GM19463 (cell line): Measurements from ENCODE around the gene CEACAM8.
"Not testable (repeated sequence)": the region's sequence is repeated elsewhere in the genome, so short reads cannot be mapped to it uniquely, and the experiment has no call there.

Experiments
- ATAC-seq: cut with Tn5 transposase; IDR thresholded peaks from one replicate; pipeline ENCODE4 v1.9.1; 2021; ENCODE audit warnings: mild to moderate bottlenecking, moderate library complexity; ENCODE audit not compliant: unreplicated experiment

The CEACAM8 gene

GRCh38 chr19:42594617-42595489 is at the start of gene CEACAM8:
Gene CEACAM8, minus strand, starts transcription at chr19:42594924. Its CDS starts 96 bp downstream, at chr19:42594828.
- no peak for ATAC-seq

DNA sequence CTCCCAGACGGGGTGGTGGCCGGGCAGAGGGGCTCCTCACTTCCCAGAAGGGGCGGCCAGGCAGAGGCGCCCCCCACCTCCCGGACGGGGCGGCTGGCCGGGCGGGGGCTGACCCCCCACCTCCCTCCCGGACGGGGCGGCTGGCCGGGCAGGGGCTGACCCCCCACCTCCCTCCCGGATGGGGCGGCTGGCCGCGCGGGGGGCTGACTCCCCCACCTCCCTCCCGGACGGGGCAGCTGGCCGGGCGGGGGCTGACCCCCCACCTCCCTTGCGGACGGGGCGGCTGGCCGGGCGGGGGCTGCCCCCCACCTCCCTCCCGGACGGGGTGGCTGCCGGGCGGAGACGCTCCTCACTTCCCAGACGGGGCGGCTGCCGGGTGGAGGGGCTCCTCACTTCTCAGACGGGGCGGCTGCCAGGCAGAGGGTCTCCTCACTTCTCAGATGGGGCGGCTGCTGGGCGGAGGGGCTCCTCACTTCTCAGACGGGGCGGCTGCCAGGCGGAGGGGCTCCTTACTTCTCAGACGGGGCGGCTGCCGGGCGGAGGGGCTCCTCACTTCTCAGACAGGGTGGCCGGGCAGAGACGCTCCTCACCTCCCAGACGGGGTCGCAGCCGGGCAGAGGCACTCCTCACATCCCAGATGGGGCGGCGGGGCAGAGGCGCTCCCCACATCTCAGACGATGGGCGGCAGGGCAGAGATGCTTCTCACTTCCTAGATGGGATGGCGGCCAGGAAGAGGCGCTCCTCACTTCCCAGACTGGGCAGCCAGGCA is 44.8 kb upstream of the CEACAM8 start:
- ATAC-seq: not testable (repeated sequence)

GRCh38 chr19:42635233-42635539 is 40.5 kb upstream of the CEACAM8 start:
- ATAC-seq: no peak

DNA sequence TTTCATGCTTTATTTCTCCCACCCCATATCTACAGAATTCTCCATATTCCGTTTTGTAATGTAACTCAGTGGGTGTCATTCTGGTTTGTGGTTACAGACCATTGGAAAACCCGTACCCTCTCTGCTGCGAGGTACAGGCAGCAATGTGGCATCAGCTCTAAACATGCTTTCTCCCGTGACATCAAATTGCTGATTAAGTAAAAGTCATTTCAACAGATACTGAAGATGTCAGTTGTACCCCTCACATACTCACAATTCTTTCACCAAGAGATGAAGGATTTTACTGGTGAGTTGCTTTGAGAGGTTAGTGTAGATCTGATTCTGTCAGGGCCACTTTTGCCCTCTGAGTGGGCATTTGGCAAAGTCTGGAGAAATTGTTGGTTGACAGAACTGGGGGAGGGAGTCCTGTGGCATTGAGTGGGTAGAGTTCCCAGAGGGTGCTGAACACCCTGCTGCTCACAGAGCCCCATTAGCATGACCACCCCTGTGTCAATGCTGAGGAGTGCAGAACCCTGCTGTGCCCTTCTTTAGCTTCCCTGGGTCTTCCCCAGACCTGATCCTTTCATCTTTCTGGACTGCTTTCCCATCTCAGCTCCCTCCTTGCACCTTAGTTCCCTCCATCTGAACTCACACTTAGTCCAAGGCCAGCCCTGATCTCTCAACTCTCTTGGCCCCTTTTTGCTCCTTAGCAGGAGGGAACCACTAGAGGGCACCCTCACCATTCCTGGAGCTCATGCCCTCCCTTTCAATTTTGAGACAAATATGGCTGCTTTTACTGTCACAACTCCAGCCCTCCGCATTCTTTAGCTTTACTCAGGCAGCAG is 39.9 kb upstream of the CEACAM8 start:
- ATAC-seq: no peak

DNA sequence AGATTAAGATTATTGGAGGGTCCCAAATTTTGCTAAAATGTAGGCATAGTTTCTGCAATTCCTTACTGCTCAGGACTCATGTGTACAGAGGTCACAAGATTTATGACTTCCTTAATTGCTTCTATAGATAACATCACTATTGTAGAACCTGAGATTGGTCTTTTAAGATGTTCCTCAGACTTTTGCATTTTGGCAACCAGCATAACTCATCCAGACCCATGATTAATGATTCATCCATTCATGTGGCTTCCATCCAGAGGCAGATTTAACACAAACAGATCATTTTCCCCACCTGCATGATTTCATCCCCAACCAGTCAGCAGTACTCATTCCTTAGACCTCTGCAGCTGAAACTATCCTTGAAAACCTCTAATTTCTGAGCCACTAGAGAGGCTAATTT is 34.5 kb upstream of the CEACAM8 start:
- no peak for ATAC-seq

GRCh38 chr19:42628411-42629140 is 33.9 kb upstream of the CEACAM8 start:
- no peak for ATAC-seq

GRCh38 chr19:42627916-42628315 is 33.2 kb upstream of the CEACAM8 start:
- ATAC-seq: no peak

DNA sequence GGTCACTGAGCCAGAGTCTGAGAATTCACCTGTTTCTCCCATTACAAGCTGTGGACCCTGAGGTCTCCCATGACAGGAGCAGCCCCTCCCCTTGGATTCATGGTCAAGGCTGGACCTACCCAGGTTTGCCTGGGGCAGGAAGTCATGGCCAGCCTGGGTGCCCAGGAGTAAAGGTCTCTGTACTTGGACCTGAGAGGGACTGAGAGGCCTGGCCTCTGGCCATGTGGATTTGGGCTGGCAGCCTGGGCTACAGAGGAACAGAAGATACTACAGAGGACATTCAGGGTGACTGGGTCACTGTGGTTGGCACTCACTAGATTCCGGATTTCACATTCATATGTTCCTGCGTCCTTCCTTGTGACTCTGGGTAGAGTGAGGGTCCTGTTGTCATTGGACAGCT is 31.5 kb upstream of the CEACAM8 start:
- ATAC-seq: no peak

GRCh38 chr19:42619271-42619670 is 24.5 kb upstream of the CEACAM8 start:
- ATAC-seq: no peak

GRCh38 chr19:42613666-42614065 is 18.9 kb upstream of the CEACAM8 start:
- ATAC-seq: no peak

DNA sequence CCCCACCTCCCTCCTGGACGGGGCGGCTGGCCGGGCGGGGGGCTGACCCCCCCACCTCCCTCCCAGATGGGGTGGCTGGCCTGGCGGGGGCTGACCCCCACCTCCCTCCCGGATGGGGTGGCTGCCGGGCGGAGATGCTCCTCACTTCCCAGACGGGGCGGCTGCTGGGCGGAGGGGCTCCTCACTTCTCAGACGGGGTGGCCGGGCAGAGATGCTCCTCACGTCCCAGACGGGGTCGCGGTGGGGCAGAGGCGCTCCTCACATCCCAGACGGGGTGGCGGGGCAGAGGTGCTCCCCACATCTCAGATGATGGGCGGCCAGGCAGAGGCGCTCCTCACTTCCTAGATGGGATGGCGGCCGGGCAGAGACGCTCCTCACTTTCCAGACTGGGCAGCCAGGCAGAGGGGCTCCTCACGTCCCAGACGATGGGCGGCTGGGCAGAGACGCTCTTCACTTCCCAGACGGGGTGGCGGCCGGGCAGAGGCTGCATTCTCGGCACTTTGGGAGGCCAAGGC is 15.7 kb upstream of the CEACAM8 start:
- not testable (repeated sequence) for ATAC-seq

- no peak for ATAC-seq
These were observed 12.1 kb upstream of the CEACAM8 start for GRCh38 chr19:42606660-42607351.

- ATAC-seq: no peak
These were observed 7.2 kb upstream of the CEACAM8 start for GRCh38 chr19:42601811-42602443.

GRCh38 chr19:42596391-42597072 is 1.8 kb upstream of the CEACAM8 start:
- ATAC-seq: no peak

DNA sequence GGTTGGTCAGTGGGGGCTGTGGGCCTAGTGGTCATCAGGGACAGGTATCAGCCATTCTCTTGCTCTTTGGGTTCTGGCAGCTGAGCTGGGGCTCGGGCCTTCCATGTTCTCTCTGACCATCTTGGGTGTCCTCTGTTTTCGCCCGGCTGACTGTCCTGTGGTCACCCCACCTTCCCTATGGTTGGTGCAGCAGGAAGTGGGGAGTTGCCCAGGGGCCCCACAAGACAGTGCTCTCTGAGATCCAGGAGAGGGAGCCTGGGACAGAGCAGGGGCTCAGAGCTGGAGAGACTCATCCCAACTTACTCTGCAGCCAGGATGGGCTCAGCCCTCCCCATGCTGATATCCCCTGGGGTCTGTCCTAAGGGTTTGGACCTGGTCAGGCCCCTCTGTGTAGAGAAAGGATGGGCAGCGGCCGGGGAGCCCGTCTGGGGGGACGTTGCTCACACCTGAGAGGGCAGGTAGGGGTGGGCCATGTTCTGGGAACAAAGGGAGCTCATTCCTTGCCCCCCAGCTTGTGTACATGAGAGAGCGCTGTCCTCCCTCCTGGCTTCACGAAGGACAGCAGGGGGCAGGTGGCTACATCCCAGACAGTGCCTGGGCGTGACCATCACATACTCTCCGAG is 937 bp upstream of the CEACAM8 start:
- no peak for ATAC-seq

GRCh38 chr19:42589792-42590191 is 4.9 kb downstream of the CEACAM8 start:
- ATAC-seq: no peak

GRCh38 chr19:42584466-42584865 is 10.3 kb downstream of the CEACAM8 start:
- no peak for ATAC-seq

GRCh38 chr19:42577016-42577415 is 17.7 kb downstream of the CEACAM8 start:
- ATAC-seq: no peak
